ENCODE measurements around the gene OVCH1.
"Not testable (repeated sequence)": the region's sequence is repeated elsewhere in the genome, so short reads cannot be mapped to it uniquely, and the experiment has no call there.

OVCH1 gene

GRCh38 chr12:29486972-29487371, 10.5 kb downstream of the OVCH1 start:
- DNase-seq = no peak

- no peak for DNase-seq
Measured at GRCh38 chr12:29463198-29463597, 34.3 kb downstream of the OVCH1 start.

- no peak for DNase-seq
Measured at GRCh38 chr12:29460082-29460481, 37.4 kb downstream of the OVCH1 start.

GRCh38 chr12:29455087-29455486, 42.4 kb downstream of the OVCH1 start:
- DNase-seq = no peak

GRCh38 chr12:29451888-29452287, 45.6 kb downstream of the OVCH1 start:
- no peak for DNase-seq

- no peak for DNase-seq
Measured at GRCh38 chr12:29448157-29448556, 49.3 kb downstream of the OVCH1 start.

- no peak for DNase-seq
Measured at GRCh38 chr12:29447285-29447975, 50.1 kb downstream of the OVCH1 start.

GRCh38 chr12:29439506-29439905, 58.0 kb downstream of the OVCH1 start:
- no peak for DNase-seq

- no peak for DNase-seq
Measured at GRCh38 chr12:29438752-29439408, 58.6 kb downstream of the OVCH1 start.

GRCh38 chr12:29437575-29437974, 59.9 kb downstream of the OVCH1 start:
- no peak for DNase-seq

GRCh38 chr12:29436815-29437214, 60.7 kb downstream of the OVCH1 start:
- DNase-seq = not testable (repeated sequence)

- DNase-seq = no peak
Measured at GRCh38 chr12:29431513-29431912, 66.0 kb downstream of the OVCH1 start.

GRCh38 chr12:29430716-29431044, 66.8 kb downstream of the OVCH1 start:
- no peak for DNase-seq

- DNase-seq = no peak
Measured at GRCh38 chr12:29429999-29430715, 67.3 kb downstream of the OVCH1 start.

- DNase-seq = no peak
Measured at GRCh38 chr12:29428633-29429032, 68.9 kb downstream of the OVCH1 start.

- no peak for DNase-seq
Measured at GRCh38 chr12:29427964-29428363, 69.5 kb downstream of the OVCH1 start.

- no peak for DNase-seq
Measured at GRCh38 chr12:29426498-29426897, 71.0 kb downstream of the OVCH1 start.

- no peak for DNase-seq
Measured at GRCh38 chr12:29425722-29426121, 71.8 kb downstream of the OVCH1 start.

GRCh38 chr12:29416748-29417147, 80.7 kb downstream of the OVCH1 start:
- DNase-seq = no peak

- no peak for DNase-seq
Measured at GRCh38 chr12:29415111-29415510, 82.4 kb downstream of the OVCH1 start.

- no peak for DNase-seq
Measured at GRCh38 chr12:29414368-29414767, 83.1 kb downstream of the OVCH1 start.

- DNase-seq = no peak
Measured at GRCh38 chr12:29405561-29405960, 91.9 kb downstream of the OVCH1 start.

- DNase-seq = no peak
Measured at GRCh38 chr12:29403991-29404390, 93.5 kb downstream of the OVCH1 start.

- no peak for DNase-seq
Measured at GRCh38 chr12:29402437-29402836, 95.0 kb downstream of the OVCH1 start.

Measured in NCI-H446 treated with DMSO at 0.1 percent for 48 hours (cell line).